ENCODE data around the gene FGR. TPM values are rescaled to one million over a fixed set of nuclear protein-coding genes. Genes with fewer than 3 reads are reported as not detected.

FGR gene
- total and polyA plus RNA-seq, 12 donors: 1.5 to 51.9 (median 9.6) TPM

DNA sequence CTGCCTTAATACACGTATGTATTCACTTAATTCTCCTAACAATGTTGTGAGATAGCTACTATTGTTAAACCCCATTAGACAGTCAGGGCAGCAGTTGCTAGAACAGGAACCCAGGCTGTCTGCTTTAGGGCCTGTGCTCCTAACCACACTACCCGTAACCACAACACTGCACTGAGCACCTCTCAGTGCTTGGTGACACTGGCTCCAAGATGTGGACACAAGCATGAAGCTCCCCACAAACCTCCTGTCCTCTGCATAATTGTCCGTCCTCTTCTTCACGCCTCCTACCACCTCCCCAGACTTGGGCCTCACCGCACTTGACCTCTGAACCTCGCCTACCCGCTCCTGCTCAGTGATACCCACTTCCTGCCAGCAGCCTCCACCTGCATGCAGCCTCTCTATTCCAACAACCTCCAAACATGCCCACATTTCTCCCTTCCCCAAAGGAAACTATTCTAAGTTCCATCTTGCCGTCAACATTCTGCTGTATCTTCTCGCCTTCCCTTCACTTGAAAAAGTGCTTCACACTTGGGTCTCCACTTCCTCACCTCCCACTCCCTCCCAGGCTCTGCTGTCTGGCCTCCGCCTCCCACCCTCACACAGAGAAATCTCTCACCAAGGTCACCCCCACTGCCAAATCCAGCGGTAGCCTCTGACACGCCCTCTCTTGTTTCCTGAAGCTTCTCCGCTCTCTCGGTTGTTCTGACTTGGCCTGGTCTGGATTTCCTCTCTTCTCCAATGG is 16.5 kb downstream of the FGR start:
- DNase-seq: no peak
- TF ChIP-seq CTCF (IDR thresholded peaks at IDR 0.05): no peak
- no peak for TF ChIP-seq POLR2A (IDR thresholded peaks at IDR 0.05)
- Histone ChIP-seq H3K36me3 (replicated peaks in 1 of 2) (no peaks in the 10 kb centered on the region), H3K4me1 (replicated peaks in 1 of 2) (peaks cover 7 to 10% of the 10 kb centered on the region in 2 donors), H3K27me3 (no peaks in the 10 kb centered on the region), H3K27ac (no peak overlapping the region), H3K4me3 (no peak overlapping the region), H3K9me3 (replicated peaks in 1 of 3) (no peaks in the 10 kb centered on the region)
- intact Hi-C loops (cut with DNase I): loop anchor here (10.0 kb wide), 1 partner anchor 314 kb away; no protein-coding TSS in a partner anchor
- 76 to 85% (median 83%) methylated on average over 14 of the region's 14 CpGs for WGBS, 4 donors

DNA sequence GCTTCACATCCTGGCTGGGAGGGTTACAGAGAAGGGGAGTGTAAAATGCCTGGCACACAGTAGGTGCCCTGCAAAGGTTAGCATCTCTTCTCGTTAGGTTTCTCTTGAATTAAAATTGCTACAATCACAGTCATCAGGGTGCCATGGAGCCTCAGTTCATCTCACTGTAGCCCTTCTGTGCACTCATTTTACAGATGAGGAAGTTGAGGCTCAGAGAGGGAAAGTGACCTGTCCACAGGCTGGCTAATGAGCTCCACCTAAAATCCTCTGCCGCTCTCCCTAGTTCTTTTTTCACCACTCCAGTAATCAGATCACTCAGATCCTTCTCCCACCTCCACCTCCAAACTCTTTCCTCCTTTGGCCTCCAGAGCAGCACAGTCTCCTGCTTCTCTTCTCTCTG is 17.6 kb downstream of the FGR start:
- no peaks in the 10 kb centered on the region for H3K36me3 ChIP-seq (replicated peaks in 1 of 2)
- no peaks in the 10 kb centered on the region for H3K27me3 ChIP-seq
- H3K4me3 ChIP-seq: no peak overlapping the region
- intact Hi-C loops (cut with DNase I): loop anchor here (2.0 to 10.0 kb wide), 2 partner anchors 41 to 313 kb away; no protein-coding TSS in a partner anchor
- no peak for TF ChIP-seq POLR2A (IDR thresholded peaks at IDR 0.05)
- TF ChIP-seq CTCF (IDR thresholded peaks at IDR 0.05): no peak
- no peaks in the 10 kb centered on the region for H3K9me3 ChIP-seq (replicated peaks in 1 of 3)
- peaks cover 7 to 10% of the 10 kb centered on the region in 2 donors for H3K4me1 ChIP-seq (replicated peaks in 1 of 2)
- DNase-seq: no peak
- WGBS, 4 donors: 78 to 93% (median 86%) methylated on average over 2 of the region's 2 CpGs
- H3K27ac ChIP-seq: no peak overlapping the region

DNA sequence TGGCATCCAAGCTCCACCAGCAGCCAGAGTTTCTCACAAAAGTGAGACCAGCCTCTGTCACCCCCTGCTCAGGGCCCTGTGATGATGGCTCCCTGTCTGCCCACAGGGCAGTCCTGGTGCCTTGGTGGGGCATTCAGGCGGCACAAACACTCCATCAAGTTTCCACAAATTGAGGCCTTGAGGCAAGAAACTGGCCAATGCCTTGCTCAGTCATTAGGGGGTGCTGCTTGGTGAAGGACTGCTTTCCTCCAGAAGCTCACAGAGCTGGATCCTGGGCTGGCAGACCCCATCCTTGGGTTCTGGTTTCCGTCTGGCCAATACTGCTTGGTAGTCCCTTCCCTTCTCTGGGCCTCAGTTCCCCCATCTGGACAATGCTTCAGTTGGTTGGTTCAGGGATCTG is 18.5 kb downstream of the FGR start:
- Histone ChIP-seq H3K4me1 (replicated peaks in 1 of 2) (peaks cover 6% of the 10 kb centered on the region in 2 donors), H3K27me3 (no peaks in the 10 kb centered on the region), H3K9me3 (replicated peaks in 1 of 3) (no peaks in the 10 kb centered on the region), H3K4me3 (no peak overlapping the region), H3K36me3 (replicated peaks in 1 of 2) (no peaks in the 10 kb centered on the region), H3K27ac (no peak overlapping the region)
- TF ChIP-seq CTCF (IDR thresholded peaks at IDR 0.05) (no peak), POLR2A (IDR thresholded peaks at IDR 0.05) (no peak)
- intact Hi-C loops (cut with DNase I): loop anchor here (2.0 to 10.0 kb wide), 2 partner anchors 42 to 312 kb away; no protein-coding TSS in a partner anchor
- WGBS, 4 donors: 94 to 100% (median 98%) methylated on average over 2 of the region's 2 CpGs; no CpG with 5 or more reads in 1 of the 4 donors
- DNase-seq: no peak

- Histone ChIP-seq H3K4me1 (replicated peaks in 1 of 2) (no peaks in the 10 kb centered on the region), H3K4me3 (no peak overlapping the region), H3K27ac (no peak overlapping the region), H3K9me3 (replicated peaks in 1 of 3) (no peaks in the 10 kb centered on the region), H3K36me3 (replicated peaks in 1 of 2) (no peaks in the 10 kb centered on the region), H3K27me3 (no peaks in the 10 kb centered on the region)
- 74 to 87% (median 82%) methylated on average over 17 to 41 of the region's 41 CpGs for WGBS, 4 donors
- no peak for DNase-seq
- TF ChIP-seq CTCF (IDR thresholded peaks at IDR 0.05) (no peak), POLR2A (IDR thresholded peaks at IDR 0.05) (no peak)
- intact Hi-C loops (cut with DNase I): loop anchor here (2.0 to 10.0 kb wide), 2 partner anchors 43 to 311 kb away; no protein-coding TSS in a partner anchor
These were observed 19.4 kb downstream of the FGR start for GRCh38 chr1:27615346-27616192.

All from adrenal gland (tissue), 12 donors.